ENCODE results near the gene AUNIP.

GRCh38 chr1:25880518-25880917, 21.3 kb upstream of the AUNIP start:
- no peak for TF ChIP-seq POLR2A (IDR thresholded peaks at IDR 0.05; ENCODE audit: low read length)
- no peak for TF ChIP-seq GATA1 (IDR thresholded peaks at IDR 0.05; ENCODE audit: low read depth, low read length)
